Osteoblast (primary cell): ENCODE results near the gene STIP1. TPM values are rescaled to one million over a fixed set of nuclear protein-coding genes. Genes with fewer than 3 reads are reported as not detected.

Source experiments
- DNase-seq: peaks from one replicate; pipeline ENCODE4 v3.0.0; 2011; ENCODE audit warnings: low spot score, mixed read lengths; ENCODE audit not compliant: insufficient read length; ENCODE audit errors: missing footprints
- H2AFZ ChIP-seq: 2 replicates; pipeline ENCODE4 v1.6.0; 2011; ENCODE audit warnings: mild to moderate bottlenecking, low read length
- H3K27ac ChIP-seq: 2 replicates; pipeline ENCODE4 v1.5.1; 2011; ENCODE audit warnings: mild to moderate bottlenecking, low read depth, low read length, moderate library complexity
- H3K27me3 ChIP-seq: 2 replicates; pipeline ENCODE4 v1.6.0; 2012; ENCODE audit warnings: mild to moderate bottlenecking, control low read depth, inconsistent platforms, low read length, moderate library complexity; ENCODE audit not compliant: insufficient read depth
- H3K36me3 ChIP-seq: 2 replicates; pipeline ENCODE4 v1.5.1; 2011; ENCODE audit warnings: mild to moderate bottlenecking, low read length, control low read depth, moderate library complexity; ENCODE audit not compliant: insufficient read depth
- H3K4me1 ChIP-seq: 2 replicates; pipeline ENCODE4 v1.5.1; 2011; ENCODE audit warnings: mild to moderate bottlenecking, low read length, control low read depth, moderate library complexity; ENCODE audit not compliant: insufficient read depth
- H3K4me2 ChIP-seq: 2 replicates; pipeline ENCODE4 v1.6.0; 2011; ENCODE audit warnings: mild to moderate bottlenecking, low read length; ENCODE audit not compliant: insufficient read depth
- H3K4me3 ChIP-seq: fragments of 200-600 bp; sonication (generic); 3 replicates; pipeline ENCODE4 v1.5.1; 2012; ENCODE audit warnings: mild to moderate bottlenecking, low read length, inconsistent platforms; ENCODE audit not compliant: insufficient read depth
- H3K79me2 ChIP-seq: 2 replicates; pipeline ENCODE4 v1.6.0; 2012; ENCODE audit warnings: mild to moderate bottlenecking, low read length, control low read depth, inconsistent platforms; ENCODE audit not compliant: insufficient read depth
- H3K9me3 ChIP-seq: 2 replicates; pipeline ENCODE4 v1.5.1; 2011; ENCODE audit warnings: low read depth, low read length, control low read depth
- H4K20me1 ChIP-seq: 2 replicates; pipeline ENCODE4 v1.6.0; 2012; ENCODE audit warnings: mild to moderate bottlenecking, low read length, control low read depth; ENCODE audit not compliant: insufficient read depth
- CTCF ChIP-seq: IDR thresholded peaks from 2 replicates; pipeline ENCODE4 v1.5.1; 2011; ENCODE audit warnings: mild to moderate bottlenecking, low read depth, low read length, moderate library complexity; ENCODE audit errors: extremely low read depth
- total RNA-seq: library from RNA; depleted of rRNA; stranded (reverse); fragments of >200 nt; gene quantifications from 2 replicates; pipeline ENCODE4 v1.2.3, GENCODE V29; 2012

STIP1 gene
- total RNA-seq, 1 donor: 94.5 TPM

- peaks cover 34% of the 10 kb centered on the region for H3K79me2 ChIP-seq
- H2AFZ ChIP-seq: no peak overlapping the region
- peaks cover 14% of the 10 kb centered on the region for H4K20me1 ChIP-seq
- no peak for TF ChIP-seq CTCF
- DNase-seq: no peak
- no peaks in the 10 kb centered on the region for H3K9me3 ChIP-seq
- H3K4me3 ChIP-seq: no peak overlapping the region
- H3K4me1 ChIP-seq: no peaks in the 10 kb centered on the region
- H3K27ac ChIP-seq: no peak overlapping the region
- H3K36me3 ChIP-seq: peaks cover 90% of the 10 kb centered on the region
- H3K4me2 ChIP-seq: no peak overlapping the region
- no peaks in the 10 kb centered on the region for H3K27me3 ChIP-seq
Observed at GRCh38 chr11:64196626-64197025, 10.7 kb downstream of the STIP1 start.

- Histone ChIP-seq H3K27me3 (no peaks in the 10 kb centered on the region), H4K20me1 (peaks cover 3% of the 10 kb centered on the region), H3K36me3 (peaks cover 93% of the 10 kb centered on the region), H3K4me1 (no peaks in the 10 kb centered on the region), H3K9me3 (no peaks in the 10 kb centered on the region), H2AFZ (no peak overlapping the region), H3K27ac (no peak overlapping the region), H3K79me2 (peaks cover 15% of the 10 kb centered on the region), H3K4me2 (no peak overlapping the region), H3K4me3 (no peak overlapping the region)
- peak; percentile 46 for DNase-seq
- TF ChIP-seq CTCF: no peak
Observed at GRCh38 chr11:64198511-64198910, 12.5 kb downstream of the STIP1 start.

- Histone ChIP-seq H4K20me1 (peaks cover 3% of the 10 kb centered on the region), H3K36me3 (peaks cover 80% of the 10 kb centered on the region), H3K9me3 (no peaks in the 10 kb centered on the region), H3K27me3 (no peaks in the 10 kb centered on the region), H3K79me2 (peaks cover 3% of the 10 kb centered on the region), H2AFZ (no peak overlapping the region), H3K4me2 (no peak overlapping the region), H3K27ac (no peak overlapping the region), H3K4me1 (peaks cover 4% of the 10 kb centered on the region), H3K4me3 (no peak overlapping the region)
- no peak for DNase-seq
- TF ChIP-seq CTCF: no peak
Observed at GRCh38 chr11:64201543-64201942, 15.6 kb downstream of the STIP1 start.

- no peak for DNase-seq
- no peak overlapping the region for H3K4me3 ChIP-seq
- peaks cover 9% of the 10 kb centered on the region for H3K4me1 ChIP-seq
- peaks cover 66% of the 10 kb centered on the region for H3K36me3 ChIP-seq
- H3K79me2 ChIP-seq: no peaks in the 10 kb centered on the region
- peaks cover 3% of the 10 kb centered on the region for H4K20me1 ChIP-seq
- no peak overlapping the region for H2AFZ ChIP-seq
- no peak for TF ChIP-seq CTCF
- H3K9me3 ChIP-seq: no peaks in the 10 kb centered on the region
- no peak overlapping the region for H3K27ac ChIP-seq
- no peaks in the 10 kb centered on the region for H3K27me3 ChIP-seq
- no peak overlapping the region for H3K4me2 ChIP-seq
Observed at GRCh38 chr11:64202992-64203391, 17.0 kb downstream of the STIP1 start.
